Activated CD8-positive, alpha-beta memory T cell treated with anti-CD3 and anti-CD28 coated beads for 36 hours (primary cell): ENCODE measurements around the gene ZNF780A. TPM values are rescaled to one million over a fixed set of nuclear protein-coding genes. Genes with fewer than 3 reads are reported as not detected.
"Not testable (repeated sequence)": the region's sequence is repeated elsewhere in the genome, so short reads cannot be mapped to it uniquely, and the experiment has no call there.

Source experiments
- CTCF ChIA-PET: fragments of 350-600 bp; sonication (Branson Sonifier 250); formaldehyde crosslinking; loops from one replicate; lab custom pipeline; 2021; ENCODE audit warnings: antibody characterized with exemption; lab: Charles Lee
- POLR2A ChIA-PET: fragments of 350-600 bp; sonication (Branson Sonifier 250); formaldehyde crosslinking; loops from one replicate; lab custom pipeline; 2021; ENCODE audit warnings: antibody characterized with exemption; lab: Charles Lee
- total RNA-seq, 2 experiments: library from RNA; stranded (reverse); gene quantifications; one replicate each; pipeline ENCODE4 v1.2.3, GENCODE V29; 2021

The ZNF780A gene
- total RNA-seq, 2 experiments from 2014 or later: 17.4 to 18.9 TPM

GRCh38 chr19:40091205-40092129 is 724 bp upstream of the ZNF780A start:
- CTCF ChIA-PET: interaction anchor here (0.6 to 2.0 kb wide), 2 partner anchors 74 to 337 kb away, joined by 3 to 5 read pairs; no protein-coding TSS in a partner anchor
- POLR2A ChIA-PET: interaction anchor here (0.9 to 1.0 kb wide), 3 partner anchors 36 to 246 kb away, joined by 3 to 9 read pairs (median 5); partner anchors contain the start of genes PSMC4 and ZNF780B

DNA sequence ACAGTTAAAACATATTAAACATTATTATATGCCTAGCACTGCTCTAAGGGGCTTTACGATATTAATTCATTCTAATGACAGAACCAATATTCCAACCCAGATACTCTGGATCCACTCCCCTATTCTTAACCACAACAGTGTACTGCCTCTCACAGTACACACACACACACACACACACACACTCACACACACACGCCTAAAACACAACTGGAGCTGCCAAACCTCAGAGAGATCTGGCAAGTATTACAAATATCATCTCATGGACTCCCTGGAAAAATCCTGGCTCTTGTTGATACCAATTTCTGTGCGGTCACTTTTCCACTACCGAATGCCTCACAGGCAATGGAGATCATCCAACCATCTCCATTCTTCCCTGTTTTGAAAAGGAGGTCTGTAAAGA is 1.3 kb downstream of the ZNF780A start:
- POLR2A ChIA-PET: interaction anchor here (0.7 kb wide), 1 partner anchor 120 kb away, joined by 5 read pairs; no protein-coding TSS in a partner anchor
- CTCF ChIA-PET: interaction anchor here (1.0 to 2.0 kb wide), 2 partner anchors 76 to 119 kb away, joined by 3 to 5 read pairs; partner anchors contain the start of gene PSMC4

GRCh38 chr19:40088299-40089047 is 2.3 kb downstream of the ZNF780A start:
- POLR2A ChIA-PET: no interaction called here

DNA sequence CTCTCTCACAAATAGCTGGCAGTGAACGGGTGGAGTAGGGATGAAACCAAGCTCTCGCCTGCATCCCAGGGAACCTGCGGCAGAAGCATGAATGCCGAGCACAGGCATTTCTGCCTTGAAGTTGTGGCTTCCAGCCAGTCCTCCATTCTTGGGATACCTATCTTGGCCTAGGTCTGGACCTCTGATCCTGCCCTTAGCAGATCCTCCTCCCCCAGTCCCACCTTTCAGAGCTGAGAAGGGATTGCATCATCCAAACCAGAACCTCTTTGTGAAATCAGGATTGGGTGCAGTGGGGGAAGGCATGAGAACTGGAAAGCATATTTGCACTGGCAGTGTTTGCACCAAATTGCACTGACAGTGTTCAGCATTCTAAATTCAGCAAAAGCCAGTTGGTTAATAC is 5.8 kb downstream of the ZNF780A start:
- ChIA-PET CTCF (no interaction called here), POLR2A (no interaction called here)

More at GRCh38 chr19:40088299-40089047, 2.3 kb downstream of the ZNF780A start:
- CTCF ChIA-PET: no interaction called here

DNA sequence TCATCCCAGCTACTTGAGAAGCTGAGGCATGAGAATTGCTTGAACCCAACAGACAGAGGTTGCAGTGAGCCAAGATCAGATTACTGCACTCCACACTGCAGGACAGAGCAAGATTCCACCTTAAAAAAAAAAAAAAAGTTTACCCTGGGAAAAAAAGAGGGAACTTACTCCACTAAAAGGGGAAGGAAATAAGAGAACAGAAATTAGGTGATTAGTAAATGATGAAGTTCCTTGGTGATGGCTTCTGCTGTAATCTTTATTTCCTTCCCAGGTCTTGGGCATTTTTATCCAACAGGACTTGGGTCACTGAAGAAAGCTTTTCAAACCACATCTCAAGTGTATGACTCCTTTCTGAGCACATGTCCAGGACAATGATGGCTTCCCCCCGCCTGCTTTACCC is 9.3 kb downstream of the ZNF780A start:
- CTCF ChIA-PET: no interaction called here
- POLR2A ChIA-PET: no interaction called here

- POLR2A ChIA-PET: no interaction called here
- CTCF ChIA-PET: no interaction called here
These were observed 10.5 kb downstream of the ZNF780A start for GRCh38 chr19:40080289-40080688.

DNA sequence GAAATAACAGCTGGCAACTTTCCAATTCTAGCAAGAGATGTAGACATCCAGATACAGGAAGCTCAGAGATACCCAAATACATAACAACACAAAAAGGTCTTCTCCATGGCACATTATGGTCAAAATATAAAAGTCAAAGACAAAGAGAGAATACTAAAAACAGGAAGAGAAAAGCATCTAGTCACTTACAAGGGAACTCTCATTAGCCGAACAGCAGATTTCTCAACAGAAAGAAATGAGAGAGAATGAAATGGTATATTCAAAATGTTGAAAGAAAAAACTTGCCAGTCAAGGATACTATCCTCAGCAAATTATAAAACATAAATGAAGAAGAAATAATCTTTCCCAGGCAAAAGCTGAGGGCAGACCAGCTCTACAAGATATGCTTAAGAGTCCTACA is 12.4 kb downstream of the ZNF780A start:
- POLR2A ChIA-PET: interaction anchor here (0.6 kb wide), 1 partner anchor 112 kb away, joined by 5 read pairs; no protein-coding TSS in a partner anchor
- CTCF ChIA-PET: no interaction called here

DNA sequence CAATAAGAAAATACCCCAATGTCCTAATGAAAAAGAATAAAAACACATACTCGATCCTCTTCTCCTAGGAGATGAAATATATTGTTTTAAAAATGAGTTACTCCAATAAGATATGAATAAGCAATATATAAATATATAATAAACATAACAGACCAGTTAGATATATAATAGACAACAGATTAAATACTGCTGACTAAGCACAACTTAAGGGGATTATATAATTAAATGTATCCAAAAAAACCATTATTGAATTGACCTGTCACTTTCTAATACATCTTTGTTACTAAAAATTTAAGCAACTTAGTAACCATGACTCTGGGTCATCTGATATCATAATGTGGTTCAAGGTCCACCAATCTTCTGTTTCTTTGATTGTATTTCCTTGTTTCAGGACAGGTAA is 20.7 kb downstream of the ZNF780A start:
- POLR2A ChIA-PET: no interaction called here
- CTCF ChIA-PET: no interaction called here

DNA sequence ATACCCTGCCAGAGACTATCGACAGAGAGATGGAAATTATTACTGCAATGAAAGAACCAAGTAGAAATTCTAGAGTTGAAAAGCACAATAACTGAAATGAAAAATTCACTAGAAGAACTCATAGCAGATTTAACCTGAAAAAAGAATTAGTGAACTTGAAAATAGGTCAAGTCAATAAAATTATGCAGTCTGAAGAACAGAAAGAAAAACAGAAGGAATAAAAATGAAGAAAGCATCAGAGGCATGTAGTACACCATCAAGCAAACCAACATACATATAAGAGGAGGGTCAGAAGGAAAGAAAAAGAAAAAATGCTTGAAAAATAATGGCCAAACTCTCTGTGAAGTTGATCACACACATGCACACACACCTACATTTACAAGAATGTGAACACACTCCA is 31.1 kb downstream of the ZNF780A start:
- ChIA-PET CTCF (no interaction called here), POLR2A (interaction anchor here (0.6 kb wide), 1 partner anchor 579 kb away, joined by 5 read pairs; the partner anchor contains the start of gene TIMM50)

- POLR2A ChIA-PET: no interaction called here
- CTCF ChIA-PET: no interaction called here
These were observed 33.6 kb downstream of the ZNF780A start for GRCh38 chr19:40057166-40057565.

DNA sequence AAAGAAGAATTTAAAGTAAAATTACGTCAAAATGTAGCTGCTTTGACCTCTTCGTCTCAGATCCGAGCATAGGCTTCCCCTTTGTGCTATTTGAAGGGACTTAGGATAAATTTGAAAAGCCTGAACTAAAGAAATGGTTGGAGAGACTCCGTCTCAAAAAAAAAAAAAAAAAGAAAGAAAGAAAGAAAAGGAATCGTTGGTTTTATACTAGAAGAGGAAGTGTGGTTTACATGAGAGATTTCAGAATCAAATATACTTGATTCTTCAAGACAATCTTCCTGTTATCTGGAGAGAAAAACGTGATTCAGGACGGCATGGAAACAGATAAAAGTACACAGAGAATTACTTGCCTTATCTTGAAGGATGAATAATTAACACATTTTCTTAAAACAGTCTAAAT is 34.2 kb downstream of the ZNF780A start:
- POLR2A ChIA-PET: interaction anchor here (1.4 to 1.9 kb wide), 2 partner anchors 35 to 60 kb away, joined by 5 to 7 read pairs; partner anchors contain the start of genes ZNF546 and ZNF780A
- CTCF ChIA-PET: no interaction called here

- CTCF ChIA-PET: interaction anchor here (0.9 to 1.2 kb wide), 2 partner anchors 86 to 265 kb away, joined by 3 read pairs; no protein-coding TSS in a partner anchor
- POLR2A ChIA-PET: interaction anchor here (1.0 to 1.9 kb wide), 3 partner anchors 34 to 59 kb away, joined by 3 to 7 read pairs (median 5); partner anchors contain the start of genes ZNF546 and ZNF780A
These were observed 34.8 kb downstream of the ZNF780A start, which contains the start of gene ZNF780B for GRCh38 chr19:40055832-40056504. Gene ZNF780B (minus strand): TSS chr19:40056231. CDS start chr19:40050332, 5,899 bp downstream.

DNA sequence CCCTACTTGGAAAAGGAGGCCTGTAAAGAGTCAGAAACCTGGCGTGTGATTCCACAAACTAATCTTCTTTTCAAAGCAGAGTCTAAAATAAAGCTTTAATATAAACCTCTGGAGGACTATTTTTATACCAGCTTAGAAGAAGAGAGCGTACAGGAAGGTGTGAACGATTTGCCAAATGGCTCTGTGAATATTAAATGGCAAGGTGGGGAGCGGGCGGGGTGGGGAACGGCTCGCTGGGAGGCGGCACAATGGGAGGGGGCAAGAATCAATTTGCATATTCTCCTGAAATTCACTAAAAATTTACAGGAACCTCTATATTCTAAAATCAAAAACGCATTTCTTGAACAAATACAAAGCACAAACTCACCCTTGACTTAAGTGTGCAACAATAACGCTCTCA is 35.7 kb downstream of the ZNF780A start:
- ChIA-PET POLR2A (interaction anchor here (1.0 to 1.9 kb wide), 3 partner anchors 35 to 58 kb away, joined by 3 to 7 read pairs (median 5); partner anchors contain the start of genes ZNF546 and ZNF780A), CTCF (interaction anchor here (0.9 to 1.2 kb wide), 2 partner anchors 85 to 264 kb away, joined by 3 read pairs; no protein-coding TSS in a partner anchor)

GRCh38 chr19:40054632-40055031 is 36.1 kb downstream of the ZNF780A start:
- ChIA-PET POLR2A (no interaction called here), CTCF (no interaction called here)

- ChIA-PET CTCF (no interaction called here), POLR2A (no interaction called here)
These were observed 37.3 kb downstream of the ZNF780A start for GRCh38 chr19:40053491-40053890.

DNA sequence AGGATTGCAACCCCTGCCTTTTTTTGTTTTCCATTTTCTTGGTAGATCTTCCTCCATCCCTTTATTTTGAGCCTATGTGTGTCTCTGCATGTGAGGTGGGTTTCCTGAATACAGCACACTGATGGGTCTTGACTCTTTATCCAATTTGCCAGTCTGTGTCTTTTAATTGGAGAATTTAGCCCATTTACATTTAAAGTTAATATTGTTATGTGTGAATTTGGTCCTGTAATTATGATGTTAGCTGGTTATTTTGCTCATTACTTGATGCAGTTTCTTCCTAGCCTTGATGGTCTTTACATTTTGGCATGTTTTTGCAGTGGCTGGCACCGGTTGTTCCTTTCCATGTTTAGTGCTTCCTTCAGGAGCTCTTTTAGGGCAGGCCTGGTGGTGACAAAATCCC is 49.0 kb downstream of the ZNF780A start:
- CTCF ChIA-PET, POLR2A ChIA-PET: not testable (repeated sequence)

DNA sequence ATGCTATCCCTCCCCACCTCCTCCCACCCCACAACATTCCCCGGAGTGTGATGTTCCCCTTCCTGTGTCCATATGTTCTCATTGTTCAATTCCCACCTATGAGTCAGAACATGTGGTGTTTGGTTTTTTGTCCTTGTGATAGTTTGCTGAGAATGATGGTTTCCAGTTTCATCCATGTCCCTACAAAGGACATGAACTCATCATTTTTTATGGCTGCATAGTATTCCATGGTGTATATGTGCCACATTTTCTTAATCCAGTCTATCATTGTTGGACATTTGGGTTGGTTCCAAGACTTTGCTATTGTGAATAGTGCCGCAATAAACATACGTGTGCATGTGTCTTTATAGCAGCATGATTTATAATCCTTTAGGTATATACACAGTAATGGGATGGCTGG is 52.7 kb downstream of the ZNF780A start:
- POLR2A ChIA-PET, CTCF ChIA-PET: not testable (repeated sequence)

DNA sequence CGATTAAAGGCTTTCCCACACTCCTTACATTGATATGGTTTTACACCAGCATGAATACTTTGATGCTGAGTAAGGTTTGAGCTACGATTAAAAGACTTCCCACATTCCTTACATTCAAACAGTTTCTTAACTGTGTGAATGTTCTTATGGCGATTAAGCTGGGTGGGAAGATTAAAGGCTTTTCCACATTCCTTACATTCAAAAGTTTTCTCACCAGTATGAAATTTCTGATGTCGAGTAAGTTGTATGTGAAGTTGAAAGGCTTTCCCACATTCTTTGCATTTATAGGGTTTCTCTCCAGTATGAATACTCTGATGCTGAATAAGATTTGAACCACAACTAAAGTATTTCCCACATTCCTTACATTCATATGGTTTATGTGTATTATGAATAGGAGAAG is 54.7 kb downstream of the ZNF780A start:
- ChIA-PET POLR2A (no interaction called here), CTCF (no interaction called here)
